Adrenal gland (tissue), 5 donors: ENCODE measurements around the gene GPT2.

Experiments used
- POLR2A ChIP-seq, 2 donors: fragments of 450-650 bp; IDR thresholded peaks; one replicate each; pipeline ENCODE4 v1.6.1; 2017; ENCODE audit warnings: antibody characterized with exemption in 2 of 2, mild to moderate bottlenecking in 2 of 2, moderate library complexity in 1 of 2
- TF ChIP-seq, protein P1 (sequence below), 6 experiments: fragments of 450-650 bp in 4 of 6; fragments of 200-600 bp in 2 of 6; sonication (generic) in 1 of 6; IDR thresholded peaks; 1 replicate in 5 of 6; 2 replicates in 1 of 6; pipeline versions ENCODE4 v1.5.1 to v1.8.0; 2016 to 2021; ENCODE audit warnings: antibody characterized with exemption in 6 of 6, mild to moderate bottlenecking in 2 of 6, moderate library complexity in 1 of 6
- donor health status: DM: no; HTN: no; CAD: no.

DNA sequence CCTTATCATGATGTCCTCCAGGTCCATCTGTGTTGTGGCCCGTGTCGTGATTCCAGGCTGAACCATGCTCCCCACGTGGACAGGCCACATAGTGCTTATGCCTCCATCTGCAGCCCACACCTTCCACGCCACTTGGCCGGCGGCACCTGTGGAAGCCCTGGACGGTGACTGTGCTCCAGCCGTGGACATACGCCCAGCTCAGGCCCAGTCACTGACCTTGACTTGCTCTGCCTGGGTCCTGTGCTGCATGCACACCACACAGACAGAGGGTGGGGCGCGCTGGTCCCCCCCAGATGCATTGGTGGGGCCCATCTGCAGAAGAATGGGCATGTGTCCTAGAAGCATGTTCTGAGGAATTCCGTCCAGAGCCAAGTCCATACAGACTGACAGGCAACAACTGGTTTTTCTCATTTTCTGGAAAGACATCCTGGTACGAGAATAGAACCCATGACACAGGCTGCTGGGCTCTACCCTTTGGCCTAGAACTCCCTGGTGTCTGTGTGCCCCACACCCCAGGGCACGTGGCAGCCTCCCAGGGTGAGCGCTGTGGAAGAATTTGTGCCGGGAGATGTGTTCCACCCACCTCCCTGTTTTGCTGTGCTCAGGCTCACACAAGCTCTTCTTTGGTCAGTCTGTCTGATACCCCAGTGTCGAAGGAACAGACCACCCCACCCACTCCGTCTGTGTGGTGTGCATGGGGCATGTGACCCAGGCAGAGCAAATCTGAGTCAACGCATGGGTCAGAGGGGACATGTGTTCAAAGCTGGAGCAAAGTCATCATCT is 39.5 kb downstream of the GPT2 start:
- TF ChIP-seq, protein P1, sequence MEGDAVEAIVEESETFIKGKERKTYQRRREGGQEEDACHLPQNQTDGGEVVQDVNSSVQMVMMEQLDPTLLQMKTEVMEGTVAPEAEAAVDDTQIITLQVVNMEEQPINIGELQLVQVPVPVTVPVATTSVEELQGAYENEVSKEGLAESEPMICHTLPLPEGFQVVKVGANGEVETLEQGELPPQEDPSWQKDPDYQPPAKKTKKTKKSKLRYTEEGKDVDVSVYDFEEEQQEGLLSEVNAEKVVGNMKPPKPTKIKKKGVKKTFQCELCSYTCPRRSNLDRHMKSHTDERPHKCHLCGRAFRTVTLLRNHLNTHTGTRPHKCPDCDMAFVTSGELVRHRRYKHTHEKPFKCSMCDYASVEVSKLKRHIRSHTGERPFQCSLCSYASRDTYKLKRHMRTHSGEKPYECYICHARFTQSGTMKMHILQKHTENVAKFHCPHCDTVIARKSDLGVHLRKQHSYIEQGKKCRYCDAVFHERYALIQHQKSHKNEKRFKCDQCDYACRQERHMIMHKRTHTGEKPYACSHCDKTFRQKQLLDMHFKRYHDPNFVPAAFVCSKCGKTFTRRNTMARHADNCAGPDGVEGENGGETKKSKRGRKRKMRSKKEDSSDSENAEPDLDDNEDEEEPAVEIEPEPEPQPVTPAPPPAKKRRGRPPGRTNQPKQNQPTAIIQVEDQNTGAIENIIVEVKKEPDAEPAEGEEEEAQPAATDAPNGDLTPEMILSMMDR (IDR thresholded peaks at IDR 0.05), result no peak
- no peak for TF ChIP-seq POLR2A (IDR thresholded peaks at IDR 0.05)
